ENCODE measurements around the gene CCL4L2. TPM values are rescaled to one million over a fixed set of nuclear protein-coding genes. Genes with fewer than 3 reads are reported as not detected.
A peak's percentile ranks its signal among the peaks of the same experiment; 100 is the strongest.
"Not testable (repeated sequence)": the region's sequence is repeated elsewhere in the genome, so short reads cannot be mapped to it uniquely, and the experiment has no call there.

The CCL4L2 gene
- total RNA-seq, 2 experiments from 2014 or later: 22.8 to 56.5 TPM

DNA sequence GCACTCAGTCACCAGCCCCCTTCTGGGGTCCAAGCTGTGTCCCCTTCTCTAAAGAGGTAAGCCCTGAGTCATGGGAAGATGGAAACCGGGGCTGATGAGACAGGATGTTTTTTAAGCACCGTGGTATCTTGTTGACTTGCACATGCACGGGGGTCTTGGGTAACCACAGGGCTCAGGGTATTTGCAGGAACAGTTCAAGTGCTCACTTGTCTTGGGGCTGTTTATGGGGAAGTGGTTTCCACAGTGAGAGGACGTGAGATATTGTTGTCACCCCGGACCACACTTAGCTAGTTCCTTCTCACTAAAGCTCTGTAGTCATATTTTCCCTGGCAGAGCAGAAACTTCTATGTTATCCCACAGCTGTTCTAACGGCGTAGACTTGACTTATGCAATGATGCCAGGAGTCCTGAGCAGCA is 22.0 kb upstream of the CCL4L2 start:
- Mint-ChIP-seq H3K36me3 (peaks cover 7% of the 10 kb centered on the region), H3K9me3 (ENCODE audit: low read depth) (no peaks in the 10 kb centered on the region), H3K27me3 (peaks cover 4% of the 10 kb centered on the region), H3K4me1 (peaks cover 86% of the 10 kb centered on the region), H3K4me3 (peak overlapping the region; percentile 54), H3K27ac (peak overlapping the region; percentile 93)
- ATAC-seq (peak; percentile 85), DNase-seq (peak; percentile 95)
- CTCF ChIA-PET: interaction anchor here (0.6 to 1.8 kb wide), 5 partner anchors 8 to 220 kb away, joined by 3 to 7 read pairs (median 4); partner anchors contain the start of genes CCL3L1 and CCL3L3

DNA sequence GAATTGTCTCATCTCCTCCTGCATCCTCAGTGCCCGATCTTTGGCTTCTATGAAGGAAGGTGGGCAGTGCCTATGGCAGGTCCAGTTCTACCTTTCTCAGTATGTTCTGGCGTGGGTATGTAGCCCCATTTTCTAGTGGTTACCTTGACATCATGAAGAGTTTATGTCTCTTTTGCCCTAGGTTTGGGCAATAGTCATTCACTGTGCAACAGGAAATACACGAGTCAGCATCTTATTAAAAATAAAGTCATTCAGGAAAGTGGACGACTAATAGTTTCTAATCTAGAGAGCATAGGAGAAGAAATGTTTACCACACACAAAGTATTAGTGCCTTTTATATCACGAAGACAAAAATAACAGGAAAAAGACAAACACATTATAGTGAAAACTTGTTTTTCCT is 20.9 kb upstream of the CCL4L2 start:
- H3K9me3 Mint-ChIP-seq (ENCODE audit: low read depth); DNase-seq; CTCF ChIA-PET; H3K27me3 Mint-ChIP-seq; ATAC-seq; H3K36me3 Mint-ChIP-seq; H3K4me3 Mint-ChIP-seq: not testable (repeated sequence)
- peak overlapping the region; percentile 81 for H3K27ac Mint-ChIP-seq
- peaks cover 85% of the 10 kb centered on the region for H3K4me1 Mint-ChIP-seq

DNA sequence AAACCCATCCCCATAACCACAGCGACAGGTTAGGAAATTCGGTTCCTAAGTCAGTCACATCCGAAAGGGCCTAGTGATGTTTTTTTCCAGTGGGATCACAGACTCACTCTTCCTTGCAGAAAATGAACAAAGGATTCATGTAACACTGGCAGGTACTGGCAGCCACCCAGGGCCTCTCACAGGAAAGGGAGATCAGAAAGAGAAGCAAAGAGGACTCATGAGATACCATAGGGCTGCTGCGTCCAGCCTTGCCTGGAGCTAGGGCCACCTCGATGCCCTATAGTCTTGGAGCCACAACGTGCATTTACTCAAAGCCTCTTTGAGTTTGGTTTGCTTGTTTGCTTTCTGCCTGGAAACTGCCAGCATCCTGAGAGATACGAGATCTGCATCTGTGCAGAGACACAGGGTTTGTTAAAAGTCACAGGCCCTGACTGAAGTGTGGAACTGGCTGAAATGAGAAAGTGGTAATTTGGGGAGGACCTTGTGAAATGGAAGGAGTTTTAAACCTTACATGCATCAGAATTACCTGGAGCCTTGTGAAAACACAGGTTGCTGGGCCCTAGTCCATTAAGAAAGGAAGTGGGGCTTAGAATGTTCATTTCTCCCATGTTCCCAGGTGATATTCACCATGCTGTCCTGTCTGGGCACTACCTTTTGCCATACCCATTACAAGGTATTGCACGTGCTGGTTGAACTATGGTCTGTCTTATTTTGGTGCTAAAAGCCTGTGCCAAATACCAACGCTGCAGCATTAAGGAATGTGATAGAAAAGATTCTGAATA is 20.1 kb upstream of the CCL4L2 start:
- not testable (repeated sequence) for H3K9me3 Mint-ChIP-seq (ENCODE audit: low read depth); ATAC-seq; H3K27me3 Mint-ChIP-seq; DNase-seq; H3K36me3 Mint-ChIP-seq; H3K4me3 Mint-ChIP-seq
- H3K27ac Mint-ChIP-seq: peak overlapping the region; percentile 81
- H3K4me1 Mint-ChIP-seq: peaks cover 83% of the 10 kb centered on the region
- CTCF ChIA-PET: interaction anchor here (1.3 kb wide), 1 partner anchor 259 kb away, joined by 3 read pairs; no protein-coding TSS in a partner anchor

DNA sequence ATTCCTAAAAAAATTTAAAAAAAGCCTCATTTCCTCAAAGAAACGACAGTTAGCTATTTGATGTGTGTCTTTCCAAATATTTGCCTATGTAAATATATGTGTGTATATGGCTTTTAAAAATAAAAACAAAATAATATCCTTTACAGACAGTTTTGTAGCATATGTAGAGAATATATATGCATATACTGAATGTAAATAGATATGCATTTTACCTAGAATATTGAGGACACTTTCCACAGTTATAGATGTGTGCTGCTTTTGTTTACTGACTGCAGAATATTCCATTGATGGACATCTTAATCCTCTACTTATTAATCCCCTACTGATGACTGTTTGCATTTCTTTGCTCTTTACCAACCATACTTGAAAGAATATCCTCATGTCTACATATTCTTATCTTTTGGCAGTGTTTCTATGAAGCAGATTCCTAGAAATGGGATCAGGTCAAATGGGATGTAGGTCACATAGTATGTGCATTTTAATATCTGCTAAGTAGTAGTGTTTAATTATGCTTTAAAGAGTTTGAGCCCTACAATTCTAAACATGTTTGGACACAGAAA is 17.6 kb upstream of the CCL4L2 start:
- Mint-ChIP-seq H3K9me3 (ENCODE audit: low read depth) (no peaks in the 10 kb centered on the region), H3K27me3 (no peaks in the 10 kb centered on the region), H3K4me1 (peaks cover 82% of the 10 kb centered on the region), H3K27ac (no peak overlapping the region), H3K36me3 (no peaks in the 10 kb centered on the region), H3K4me3 (no peak overlapping the region)
- DNase-seq (no peak), ATAC-seq (no peak)
- CTCF ChIA-PET: interaction anchor here (1.0 to 4.3 kb wide), 10 partner anchors 9 to 290 kb away, joined by 3 to 11 read pairs (median 5); no protein-coding TSS in a partner anchor

DNA sequence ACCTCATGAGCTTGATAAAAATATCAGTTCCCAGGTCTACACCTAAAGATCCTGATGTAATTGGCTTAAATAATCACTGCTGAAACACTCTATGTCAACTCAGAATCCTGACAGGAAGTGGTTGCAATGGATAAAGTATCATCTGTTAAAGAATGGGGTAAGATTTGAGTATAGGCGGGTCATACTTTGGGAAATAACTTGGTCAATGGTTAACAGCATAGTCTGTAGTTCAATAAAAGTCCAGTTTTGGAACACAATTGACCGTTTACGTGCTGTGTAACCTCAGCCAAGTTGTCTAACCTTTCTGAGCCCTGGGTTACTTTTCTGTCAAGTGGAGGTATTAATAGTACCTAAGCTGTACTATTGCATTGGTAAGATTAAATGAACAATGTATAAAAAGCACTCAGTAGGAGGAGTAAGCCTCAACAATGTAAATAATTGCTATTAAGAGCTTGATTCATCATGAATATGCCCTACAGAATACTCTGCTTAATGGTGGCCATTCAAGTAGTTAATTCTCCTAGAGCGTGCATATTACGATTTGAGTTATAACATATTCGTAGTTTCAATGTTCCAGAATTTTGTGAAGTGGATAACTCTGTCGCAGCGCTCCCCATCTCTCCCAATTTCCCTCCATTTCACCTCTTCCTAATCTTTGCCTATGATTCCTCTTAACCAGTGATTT is 16.6 kb upstream of the CCL4L2 start:
- peaks cover 83% of the 10 kb centered on the region for H3K4me1 Mint-ChIP-seq
- ATAC-seq; H3K4me3 Mint-ChIP-seq; DNase-seq; H3K9me3 Mint-ChIP-seq (ENCODE audit: low read depth); H3K36me3 Mint-ChIP-seq; H3K27me3 Mint-ChIP-seq: not testable (repeated sequence)
- CTCF ChIA-PET: interaction anchor here (1.0 to 4.3 kb wide), 3 partner anchors 10 to 11 kb away, joined by 3 to 11 read pairs (median 6); no protein-coding TSS in a partner anchor
- H3K27ac Mint-ChIP-seq: peak overlapping the region; percentile 37

DNA sequence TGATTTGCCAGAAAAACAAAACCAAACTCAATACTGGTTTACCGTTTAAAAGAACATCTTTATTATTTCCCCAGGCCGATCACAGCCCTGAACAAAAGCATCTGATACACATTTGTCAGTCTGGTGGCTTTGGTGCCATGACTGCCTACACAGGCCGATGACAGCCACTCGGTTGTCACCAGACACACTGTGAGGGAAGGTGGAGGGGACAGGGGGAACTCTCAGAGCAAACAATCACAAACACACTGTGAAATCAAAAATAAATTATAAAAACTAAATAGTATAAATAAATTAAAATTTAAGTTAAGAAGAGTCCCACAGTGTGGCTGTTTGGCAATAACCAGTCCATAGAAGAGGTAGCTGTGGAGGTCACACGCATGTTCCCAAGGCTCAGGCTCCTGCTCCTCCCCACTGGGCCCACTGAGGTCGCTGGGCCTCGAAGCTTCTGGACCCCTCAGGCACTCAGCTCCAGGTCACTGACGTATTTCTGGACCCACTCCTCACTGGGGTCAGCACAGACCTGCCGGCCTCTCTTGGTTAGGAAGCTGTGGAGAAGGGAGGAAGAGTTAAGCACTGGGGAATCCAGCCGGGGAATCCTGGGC is 15.9 kb upstream of the CCL4L2 start:
- H3K27me3 Mint-ChIP-seq; H3K9me3 Mint-ChIP-seq (ENCODE audit: low read depth): not testable (repeated sequence)
- peak overlapping the region; percentile 37 for H3K27ac Mint-ChIP-seq

DNA sequence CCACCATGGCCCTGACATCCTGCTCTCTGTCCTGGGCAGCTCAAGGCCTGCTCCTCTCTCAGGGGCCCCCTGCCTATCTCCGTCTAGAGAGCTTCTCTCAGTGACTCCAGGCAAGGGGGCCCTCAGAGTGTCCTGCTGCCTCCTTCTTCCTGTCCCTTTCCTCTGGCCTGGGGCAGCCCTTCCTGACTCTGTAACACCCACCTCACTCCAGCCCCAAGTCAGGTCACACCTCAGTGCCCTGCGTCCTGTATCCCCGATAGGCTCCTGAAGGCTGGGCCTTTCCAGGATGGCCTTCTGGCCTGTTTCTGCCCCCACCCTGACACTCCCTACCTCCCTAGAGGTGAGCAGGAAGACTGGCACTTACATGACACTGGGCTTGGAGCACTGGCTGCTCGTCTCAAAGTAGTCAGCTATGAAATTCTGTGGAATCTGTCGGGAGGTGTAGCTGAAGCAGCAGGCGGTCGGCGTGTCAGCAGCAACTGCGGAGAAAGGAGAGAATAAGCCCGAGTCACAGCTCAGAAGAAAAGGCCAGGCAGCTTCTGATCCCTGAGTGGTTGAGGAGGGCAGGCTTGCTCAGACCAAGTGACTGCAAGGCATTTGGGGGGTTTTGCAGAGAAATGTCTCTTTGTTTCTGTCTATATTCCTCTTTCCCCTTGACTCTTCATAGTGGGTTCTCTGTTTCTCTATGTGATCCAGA is 15.3 kb upstream of the CCL4L2 start:
- Mint-ChIP-seq H3K4me3 (peak overlapping the region; percentile 25), H3K36me3 (no peaks in the 10 kb centered on the region), H3K27me3 (peaks cover 2% of the 10 kb centered on the region), H3K4me1 (peaks cover 84% of the 10 kb centered on the region), H3K27ac (peak overlapping the region; percentile 85), H3K9me3 (ENCODE audit: low read depth) (no peaks in the 10 kb centered on the region)
- ATAC-seq: no peak
- CTCF ChIA-PET: interaction anchor here (0.7 to 4.3 kb wide), 6 partner anchors 9 to 47 kb away, joined by 3 to 11 read pairs (median 5); no protein-coding TSS in a partner anchor
- DNase-seq: peak; percentile 46

More for the DNA sequence above, 15.9 kb upstream of the CCL4L2 start:
- peak; percentile 43 for DNase-seq
- not testable (repeated sequence) for H3K4me3 Mint-ChIP-seq, H3K36me3 Mint-ChIP-seq, ATAC-seq
- CTCF ChIA-PET: interaction anchor here (0.7 to 4.3 kb wide), 6 partner anchors 8 to 47 kb away, joined by 3 to 11 read pairs (median 5); no protein-coding TSS in a partner anchor
- H3K4me1 Mint-ChIP-seq: peaks cover 84% of the 10 kb centered on the region

DNA sequence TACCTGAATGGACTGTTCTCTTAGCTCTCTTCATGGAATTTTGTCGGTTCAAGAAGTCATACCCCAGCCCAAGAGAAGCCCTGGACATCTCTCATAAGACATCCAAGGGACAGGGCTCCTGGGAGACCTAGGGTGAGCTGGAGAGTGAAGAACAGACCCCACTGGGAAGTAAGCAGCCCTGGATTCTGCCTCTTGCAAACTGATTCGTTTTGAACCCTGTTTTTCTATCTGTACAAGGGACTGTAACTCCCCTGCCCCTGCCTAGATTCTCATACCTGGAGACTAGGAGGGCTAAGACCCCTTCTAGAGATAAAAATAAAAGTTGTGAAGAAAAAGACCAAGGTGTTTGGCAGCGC is 14.8 kb upstream of the CCL4L2 start:
- Mint-ChIP-seq H3K4me1 (peaks cover 81% of the 10 kb centered on the region), H3K9me3 (ENCODE audit: low read depth) (no peaks in the 10 kb centered on the region), H3K27ac (peak overlapping the region; percentile 85), H3K36me3 (no peaks in the 10 kb centered on the region), H3K4me3 (peak overlapping the region; percentile 45), H3K27me3 (peaks cover 2% of the 10 kb centered on the region)
- DNase-seq: peak; percentile 45
- ATAC-seq: no peak
- CTCF ChIA-PET: interaction anchor here (1.0 to 2.0 kb wide), 6 partner anchors 8 to 18 kb away, joined by 3 to 6 read pairs (median 5); partner anchors contain the start of gene CCL4L2

DNA sequence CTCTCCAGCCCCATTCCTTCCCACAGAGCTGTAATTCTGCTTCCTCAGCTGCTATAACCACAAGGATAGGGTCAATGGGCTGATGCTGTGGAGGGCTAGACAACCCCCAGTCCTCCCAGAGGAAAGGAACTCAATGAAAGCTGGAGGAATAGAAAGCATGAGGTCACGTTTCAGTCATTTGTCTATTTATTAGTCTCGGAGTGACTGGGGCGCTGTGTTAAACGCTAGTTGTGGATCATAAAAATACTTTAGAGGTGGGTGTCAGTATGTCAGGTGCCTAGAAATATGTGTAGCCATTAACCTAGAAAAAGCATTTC is 13.5 kb upstream of the CCL4L2 start:
- peaks cover 2% of the 10 kb centered on the region for H3K27me3 Mint-ChIP-seq
- peak overlapping the region; percentile 39 for H3K4me3 Mint-ChIP-seq
- no peaks in the 10 kb centered on the region for H3K36me3 Mint-ChIP-seq
- peak overlapping the region; percentile 85 for H3K27ac Mint-ChIP-seq
- H3K9me3 Mint-ChIP-seq (ENCODE audit: low read depth): no peaks in the 10 kb centered on the region
- CTCF ChIA-PET: interaction anchor here (0.6 to 1.9 kb wide), 6 partner anchors 8 to 14 kb away, joined by 3 to 6 read pairs (median 4); partner anchors contain the start of gene CCL4L2
- peaks cover 83% of the 10 kb centered on the region for H3K4me1 Mint-ChIP-seq
- peak; percentile 44 for DNase-seq
- peak; percentile 2 for ATAC-seq

DNA sequence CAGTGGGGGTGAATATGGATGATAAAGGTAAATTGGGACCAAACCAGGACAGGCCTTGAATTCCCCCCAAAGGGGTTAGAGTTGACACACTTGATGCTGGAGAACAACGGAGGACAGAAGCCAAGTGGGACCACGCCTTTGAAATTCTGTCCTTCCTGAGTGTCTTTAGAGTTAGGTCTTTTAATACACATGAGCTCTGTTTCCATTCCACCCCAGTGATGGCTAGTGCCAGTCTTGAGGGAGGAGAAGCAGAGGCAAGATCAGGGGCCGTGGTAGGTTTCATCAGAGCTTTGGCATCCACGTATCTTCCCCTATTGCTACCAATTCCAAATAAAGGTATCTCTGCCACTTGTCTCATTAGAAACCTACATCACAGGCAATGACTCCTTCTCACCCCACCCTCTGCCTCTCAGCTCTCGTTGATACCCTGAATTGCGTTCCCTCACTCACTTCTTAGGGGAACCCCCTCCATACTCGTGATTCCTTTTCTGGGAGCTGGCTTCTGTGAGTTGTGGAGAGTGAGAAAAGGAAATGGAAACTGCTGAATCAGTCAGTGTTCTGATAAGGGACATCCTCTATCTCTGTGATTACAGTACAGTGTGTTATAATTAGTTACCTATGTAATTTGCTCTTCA is 11.9 kb upstream of the CCL4L2 start:
- H3K4me1 Mint-ChIP-seq: peaks cover 85% of the 10 kb centered on the region
- H3K4me3 Mint-ChIP-seq: peak overlapping the region; percentile 10
- CTCF ChIA-PET: interaction anchor here (0.8 to 1.3 kb wide), 2 partner anchors 10 to 16 kb away, joined by 3 to 4 read pairs; no protein-coding TSS in a partner anchor
- peaks cover 1% of the 10 kb centered on the region for H3K36me3 Mint-ChIP-seq
- peaks cover 2% of the 10 kb centered on the region for H3K27me3 Mint-ChIP-seq
- DNase-seq: peak; percentile 72
- ATAC-seq: peak; percentile 48
- no peaks in the 10 kb centered on the region for H3K9me3 Mint-ChIP-seq (ENCODE audit: low read depth)
- H3K27ac Mint-ChIP-seq: peak overlapping the region; percentile 78

DNA sequence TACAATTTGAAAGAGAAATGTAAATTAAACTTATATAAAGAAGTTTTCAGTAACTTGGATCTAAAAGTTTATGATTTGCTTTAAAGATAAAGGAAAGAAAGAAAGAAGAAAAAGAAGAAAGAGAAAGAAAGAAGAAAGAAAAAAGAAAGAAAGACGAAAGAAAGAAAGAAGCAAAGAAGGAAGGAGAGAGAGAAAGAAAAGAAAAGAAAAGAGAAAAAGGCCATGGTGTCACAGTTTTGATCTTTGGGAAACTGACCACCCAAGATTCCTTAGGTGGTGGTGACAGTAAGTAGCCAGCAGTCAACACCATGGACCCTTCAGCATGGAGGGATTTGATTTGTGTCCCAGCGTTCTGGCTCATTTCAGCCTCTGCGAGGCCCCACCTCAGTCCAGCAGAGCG is 9.8 kb upstream of the CCL4L2 start:
- CTCF ChIA-PET: interaction anchor here (2.3 kb wide), 1 partner anchor 11 kb away, joined by 7 read pairs; no protein-coding TSS in a partner anchor
- H3K27ac Mint-ChIP-seq: peak overlapping the region; percentile 83
- not testable (repeated sequence) for H3K9me3 Mint-ChIP-seq (ENCODE audit: low read depth); DNase-seq; ATAC-seq; H3K27me3 Mint-ChIP-seq; H3K36me3 Mint-ChIP-seq; H3K4me3 Mint-ChIP-seq
- peaks cover 86% of the 10 kb centered on the region for H3K4me1 Mint-ChIP-seq

DNA sequence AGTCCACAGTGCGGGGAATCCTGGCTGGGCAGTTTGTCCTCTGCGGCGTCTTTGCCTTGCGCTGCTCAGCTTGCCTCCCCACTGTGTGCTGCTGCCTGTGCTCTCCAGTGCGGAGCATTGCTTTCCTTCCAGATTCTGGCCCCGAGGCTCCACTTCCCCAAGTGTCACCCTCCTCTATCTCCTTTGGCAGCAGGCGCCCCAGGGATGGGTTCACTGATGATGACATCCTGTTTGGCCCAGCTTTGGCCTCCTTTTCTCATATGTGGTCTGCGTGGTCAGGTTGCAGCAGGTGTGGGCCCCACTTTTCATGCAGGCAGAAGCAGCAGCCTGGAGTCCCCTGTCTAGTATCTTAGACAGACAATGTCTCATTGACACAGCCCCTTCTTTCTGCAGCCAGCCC is 9.4 kb upstream of the CCL4L2 start:
- H3K36me3 Mint-ChIP-seq; H3K9me3 Mint-ChIP-seq (ENCODE audit: low read depth); H3K27me3 Mint-ChIP-seq: not testable (repeated sequence)
- Mint-ChIP-seq H3K4me1 (peaks cover 86% of the 10 kb centered on the region), H3K27ac (peak overlapping the region; percentile 83), H3K4me3 (peak overlapping the region; percentile 10)
- DNase-seq (peak; percentile 83), ATAC-seq (peak; percentile 28)
- CTCF ChIA-PET: interaction anchor here (1.3 to 2.3 kb wide), 2 partner anchors 10 to 225 kb away, joined by 3 to 7 read pairs; no protein-coding TSS in a partner anchor

Data from activated CD8-positive, alpha-beta memory T cell treated with anti-CD3 and anti-CD28 coated beads, Interleukin-2, amount 10 ng/mL, durations not matched to agents 7 days and 5 days (primary cell).